A549 (cell line): ENCODE results near the gene PPCDC. TPM values are rescaled to one million over a fixed set of nuclear protein-coding genes. Genes with fewer than 3 reads are reported as not detected.
A peak's percentile ranks its signal among the peaks of the same experiment; 100 is the strongest.

Source experiments
- ATAC-seq, 2 experiments: fragments of 200-7000 bp in 1 of 2; fragments of >200 bp in 1 of 2; cut with Nextera tagmentation in 1 of 2; cut with Tn5 transposase in 1 of 2; 3 replicates each; pipeline versions ENCODE4 v1.8.0 to v1.9.1; 2018 to 2020; ENCODE audit warnings: mild to moderate bottlenecking in 1 of 2, moderate library complexity in 1 of 2
- CTCF ChIA-PET: fragments of 300-600 bp; sonication (Branson Sonifier 250); formaldehyde crosslinking; extraction: SDS; loops from one replicate; lab custom pipeline; 2021; ENCODE audit warnings: antibody characterized with exemption, inconsistent platforms; lab: Yijun Ruan, JAX
- POLR2A ChIA-PET: fragments of 350-600 bp; formaldehyde crosslinking; extraction: SDS; loops from one replicate; lab custom pipeline; 2021; ENCODE audit warnings: antibody characterized with exemption, inconsistent platforms; lab: Yijun Ruan, JAX
- DNase-seq, 2 experiments: peaks; one replicate each; pipeline versions ENCODE4 v3.0.0 to v3.0.0-alpha.2; 2011 to 2016; ENCODE audit warnings: low read depth in 1 of 2, low spot score in 1 of 2
- FAIRE-seq: peaks from 2 replicates; lab custom pipeline; 2011; peaks lifted over from hg19 to GRCh38; lab: Jason Lieb, UNC
- H3K27ac ChIP-seq, 2 experiments: fragments of >200 bp; sonication (Bioruptor Twin); formaldehyde crosslinking; 3 replicates each; pipeline ENCODE4 v1.5.1; 2016 to 2017
- H3K4me1 ChIP-seq: fragments of >200 bp; sonication (Bioruptor Twin); formaldehyde crosslinking; 3 replicates; pipeline ENCODE4 v1.6.1; 2016
- H3K4me2 ChIP-seq: fragments of >200 bp; sonication (Bioruptor Twin); formaldehyde crosslinking; 3 replicates; pipeline ENCODE4 v1.6.1; 2016
- H3K4me3 ChIP-seq: fragments of >200 bp; sonication (Bioruptor Twin); formaldehyde crosslinking; 3 replicates; pipeline ENCODE4 v1.5.1; 2016
- H3K9me3 ChIP-seq: fragments of >200 bp; sonication (Bioruptor Twin); formaldehyde crosslinking; 3 replicates; pipeline ENCODE4 v1.6.1; 2016
- BCL3 ChIP-seq: fragments of >200 bp; sonication (Bioruptor Twin); formaldehyde crosslinking; IDR thresholded peaks from 3 replicates; pipeline ENCODE4 v1.6.1; 2016
- BHLHE40 ChIP-seq: IDR thresholded peaks from 2 replicates; pipeline ENCODE4 v1.6.1; 2012; ENCODE audit warnings: low read depth, low read length, inconsistent platforms
- CBX8 ChIP-seq: fragments of 200-600 bp; sonication (generic); IDR thresholded peaks from 2 replicates; pipeline ENCODE4 v1.6.1; 2016
- CEBPB ChIP-seq, 2 experiments: fragments of >200 bp in 1 of 2; sonication (Bioruptor Twin) in 1 of 2; formaldehyde crosslinking in 1 of 2; IDR thresholded peaks; 2 replicates each; pipeline ENCODE4 v1.6.1; 2012 to 2016
- CHD2 ChIP-seq: fragments of 150-350 bp; IDR thresholded peaks from 2 replicates; pipeline ENCODE4 v1.6.1; 2014; ENCODE audit warnings: low read length; ENCODE audit not compliant: partially characterized antibody
- CHD4 ChIP-seq: fragments of 200-600 bp; sonication (generic); IDR thresholded peaks from 2 replicates; pipeline ENCODE4 v1.6.1; 2016; ENCODE audit warnings: antibody characterized with exemption, mild to moderate bottlenecking, borderline replicate concordance
- EHF ChIP-seq: fragments of 250-450 bp; sonication (Bioruptor Pico); IDR thresholded peaks from 2 replicates; pipeline ENCODE4 v1.5.0; 2020; ENCODE audit warnings: mild to moderate bottlenecking
- EHMT2 ChIP-seq: fragments of 200-600 bp; sonication (generic); IDR thresholded peaks from 2 replicates; pipeline ENCODE4 v1.6.1; 2016; ENCODE audit warnings: antibody characterized with exemption, low read depth, mild to moderate bottlenecking, moderate library complexity
- EP300 ChIP-seq, 2 experiments: fragments of >200 bp; sonication (Bioruptor Twin); formaldehyde crosslinking; IDR thresholded peaks; 2 replicates in 1 of 2; 3 replicates in 1 of 2; pipeline ENCODE4 v1.6.1; 2016 to 2017
- ESRRA ChIP-seq: fragments of 150-350 bp; IDR thresholded peaks from 2 replicates; pipeline ENCODE4 v1.6.1; 2014; ENCODE audit warnings: mild to moderate bottlenecking, low read length, borderline replicate concordance
- FOSB ChIP-seq: fragments of 250-450 bp; sonication (Bioruptor Pico); IDR thresholded peaks from 2 replicates; pipeline ENCODE4 v1.5.0; 2020; ENCODE audit warnings: mild to moderate bottlenecking, moderate library complexity
- HES2 ChIP-seq: fragments of >200 bp; sonication (Bioruptor Twin); formaldehyde crosslinking; IDR thresholded peaks from 2 replicates; pipeline ENCODE4 v1.6.1; 2016
- HEYL ChIP-seq: fragments of 250-450 bp; sonication (Bioruptor Pico); IDR thresholded peaks from 2 replicates; pipeline ENCODE4 v1.8.0; 2021; ENCODE audit warnings: mild to moderate bottlenecking, moderate library complexity
- HOXA7 ChIP-seq: fragments of 250-450 bp; sonication (Bioruptor Pico); IDR thresholded peaks from 2 replicates; pipeline ENCODE4 v1.5.0; 2020; ENCODE audit warnings: mild to moderate bottlenecking, moderate library complexity
- HOXB13 ChIP-seq: fragments of 250-450 bp; sonication (Bioruptor Pico); IDR thresholded peaks from 2 replicates; pipeline ENCODE4 v1.5.0; 2020; ENCODE audit warnings: low read depth, mild to moderate bottlenecking, moderate library complexity
- HOXB5 ChIP-seq: fragments of 250-450 bp; sonication (Bioruptor Pico); IDR thresholded peaks from 2 replicates; pipeline ENCODE4 v1.5.0; 2020; ENCODE audit warnings: mild to moderate bottlenecking, moderate library complexity
- KDM1A ChIP-seq: fragments of 200-600 bp; sonication (generic); IDR thresholded peaks from 2 replicates; pipeline ENCODE4 v1.6.1; 2016; ENCODE audit warnings: low read depth, mild to moderate bottlenecking
- KDM5A ChIP-seq: fragments of 200-600 bp; sonication (generic); IDR thresholded peaks from 2 replicates; pipeline ENCODE4 v1.6.1; 2016; ENCODE audit warnings: antibody characterized with exemption, mild to moderate bottlenecking
- MYC ChIP-seq: IDR thresholded peaks from 2 replicates; pipeline ENCODE4 v1.6.1; 2012; ENCODE audit warnings: mild to moderate bottlenecking, inconsistent platforms, low read length, improper control_type of control experiment, borderline replicate concordance
- NR3C1 ChIP-seq: fragments of >200 bp; sonication (Bioruptor Twin); formaldehyde crosslinking; IDR thresholded peaks from 3 replicates; pipeline ENCODE4 v1.6.1; 2017
- RARB ChIP-seq: fragments of 250-450 bp; sonication (Bioruptor Pico); IDR thresholded peaks from 2 replicates; pipeline ENCODE4 v1.8.0; 2021; ENCODE audit warnings: mild to moderate bottlenecking, moderate library complexity
- RCOR1 ChIP-seq: fragments of 150-350 bp; IDR thresholded peaks from 2 replicates; pipeline ENCODE4 v1.6.1; 2014; ENCODE audit warnings: antibody characterized with exemption, low read length, low read depth
- RNF2 ChIP-seq: fragments of 200-600 bp; sonication (generic); IDR thresholded peaks from 2 replicates; pipeline ENCODE4 v1.6.1; 2016; ENCODE audit warnings: low read depth, mild to moderate bottlenecking, antibody characterized with exemption, moderate library complexity, borderline replicate concordance
- SMC3 ChIP-seq: fragments of >200 bp; sonication (Bioruptor Twin); formaldehyde crosslinking; IDR thresholded peaks from 3 replicates; pipeline ENCODE4 v1.6.1; 2018; ENCODE audit warnings: inconsistent platforms
- SREBF2 ChIP-seq: fragments of 450-650 bp; IDR thresholded peaks from 2 replicates; pipeline ENCODE4 v1.6.1; 2014; ENCODE audit warnings: mild to moderate bottlenecking, moderate library complexity
- ZC3H11A ChIP-seq: fragments of 450-650 bp; IDR thresholded peaks from 2 replicates; pipeline ENCODE4 v1.6.1; 2014; ENCODE audit warnings: antibody characterized with exemption, mild to moderate bottlenecking
- ZFP36 ChIP-seq: fragments of 450-650 bp; IDR thresholded peaks from 2 replicates; pipeline ENCODE4 v1.6.1; 2014; ENCODE audit warnings: borderline replicate concordance; ENCODE audit not compliant: partially characterized antibody
- ZNF302 ChIP-seq: fragments of 250-450 bp; sonication (Bioruptor Pico); IDR thresholded peaks from 2 replicates; pipeline ENCODE4 v1.9.0; 2021; ENCODE audit warnings: inconsistent platforms, mild to moderate bottlenecking, moderate library complexity
- ZSCAN20 ChIP-seq: fragments of 250-450 bp; sonication (Bioruptor Pico); IDR thresholded peaks from 2 replicates; pipeline ENCODE4 v1.8.0; 2022; ENCODE audit warnings: mild to moderate bottlenecking, moderate library complexity
- WGBS: methylation state at CpG from one replicate; pipeline ENCODE4 v1.1.6; 2017; ENCODE audit errors: missing lambda C conversion rate; 5-methylcytosine and 5-hydroxymethylcytosine counted together
- polyA plus RNA-seq, 4 experiments: library from polyadenylated mRNA; depleted of rRNA in 3 of 4; stranded (reverse); fragments of >200 nt; fragmentation: RNase III in 1 of 4; extraction: RNeasy Plus Mini Kit Qiagen cat#74134 plus additional on column Dnase treatment in 1 of 4; gene quantifications; 2 replicates in 3 of 4; 3 replicates in 1 of 4; pipeline ENCODE4 v1.2.3, GENCODE V29; 2011 to 2017

Gene PPCDC
- polyA plus RNA-seq, 2 of the 4 experiments (the other 2 are of a cell fraction): 18.2 to 18.5 TPM

- no peak for TF ChIP-seq RCOR1
Observed at GRCh38 chr15:75054172-75054897, 30.9 kb downstream of the PPCDC start (continued).

GRCh38 chr15:75056036-75056435, 32.6 kb downstream of the PPCDC start:
- TF ChIP-seq ZSCAN20 (CRISPR knock-in tag) (no peak), CBX8 (no peak), KDM5A (no peak), SREBF2 (no peak), CHD2 (no peak), BCL3 (no peak), CEBPB (IDR thresholded peaks at IDR 0.05) (no peak), HOXB5 (CRISPR knock-in tag) (no peak), HOXB13 (CRISPR knock-in tag) (no peak), HOXA7 (CRISPR knock-in tag) (no peak), HEYL (CRISPR knock-in tag) (no peak), NR3C1 (no peak), CHD4 (no peak), EHMT2 (no peak), EP300 (IDR thresholded peaks at IDR 0.05) (no peak), ZNF302 (CRISPR knock-in tag) (no peak), KDM1A (no peak)
- FAIRE-seq (no peak), DNase-seq (no peak), ATAC-seq (peak in 1 of 2 experiments; percentile 24; a peak in 2 of 6 replicates)
- WGBS: 97% methylated on average over 7 of the region's 7 CpGs
- ChIA-PET POLR2A (no interaction called here), CTCF (interaction anchor here (0.6 to 1.3 kb wide), 3 partner anchors 27 to 151 kb away, joined by 3 to 4 read pairs (median 3); no protein-coding TSS in a partner anchor)
- H3K4me1 ChIP-seq: no peaks in the 10 kb centered on the region
- no peak overlapping the region for H3K27ac ChIP-seq
- H3K4me3 ChIP-seq: no peak overlapping the region
- H3K4me2 ChIP-seq: no peak overlapping the region
- no peaks in the 10 kb centered on the region for H3K9me3 ChIP-seq

- H3K4me2 ChIP-seq: no peak overlapping the region
- no peak overlapping the region for H3K27ac ChIP-seq
- no peak for TF ChIP-seq EP300 (IDR thresholded peaks at IDR 0.05)
- TF ChIP-seq ESRRA: no peak
- TF ChIP-seq RARB (CRISPR knock-in tag): no peak
- TF ChIP-seq HES2: no peak
- TF ChIP-seq SMC3: no peak
- no peak for TF ChIP-seq CBX8
- TF ChIP-seq RNF2: no peak
- no peak for TF ChIP-seq HOXB13 (CRISPR knock-in tag)
- TF ChIP-seq EHF (CRISPR knock-in tag): no peak
- TF ChIP-seq HEYL (CRISPR knock-in tag): no peak
- no peak for TF ChIP-seq HOXB5 (CRISPR knock-in tag)
- TF ChIP-seq CHD2: no peak
- no peak for TF ChIP-seq BHLHE40
- TF ChIP-seq HOXA7 (CRISPR knock-in tag): no peak
- TF ChIP-seq MYC: no peak
- no peak for TF ChIP-seq FOSB (CRISPR knock-in tag)
- no peak for TF ChIP-seq ZNF302 (CRISPR knock-in tag)
- no peak for TF ChIP-seq ZC3H11A
- no peak for TF ChIP-seq ZFP36
- TF ChIP-seq ZSCAN20 (CRISPR knock-in tag): no peak
- no peak overlapping the region for H3K4me3 ChIP-seq
- WGBS: 98% methylated on average over 4 of the region's 4 CpGs
- ChIA-PET CTCF (interaction anchor here (0.8 to 2.3 kb wide), 6 partner anchors 15 to 178 kb away, joined by 3 to 5 read pairs (median 3); no protein-coding TSS in a partner anchor), POLR2A (no interaction called here)
- no peaks in the 10 kb centered on the region for H3K9me3 ChIP-seq
- DNase-seq: no peak
- no peaks in the 10 kb centered on the region for H3K4me1 ChIP-seq
- no peak for ATAC-seq
- no peak for FAIRE-seq
Observed at GRCh38 chr15:75058127-75058905, 34.9 kb downstream of the PPCDC start.
